ENCODE data around the gene SYNPO2L. TPM values are rescaled to one million over a fixed set of nuclear protein-coding genes. Genes with fewer than 3 reads are reported as not detected.
"Not testable (repeated sequence)": the region's sequence is repeated elsewhere in the genome, so short reads cannot be mapped to it uniquely, and the experiment has no call there.

SYNPO2L gene, protein sequence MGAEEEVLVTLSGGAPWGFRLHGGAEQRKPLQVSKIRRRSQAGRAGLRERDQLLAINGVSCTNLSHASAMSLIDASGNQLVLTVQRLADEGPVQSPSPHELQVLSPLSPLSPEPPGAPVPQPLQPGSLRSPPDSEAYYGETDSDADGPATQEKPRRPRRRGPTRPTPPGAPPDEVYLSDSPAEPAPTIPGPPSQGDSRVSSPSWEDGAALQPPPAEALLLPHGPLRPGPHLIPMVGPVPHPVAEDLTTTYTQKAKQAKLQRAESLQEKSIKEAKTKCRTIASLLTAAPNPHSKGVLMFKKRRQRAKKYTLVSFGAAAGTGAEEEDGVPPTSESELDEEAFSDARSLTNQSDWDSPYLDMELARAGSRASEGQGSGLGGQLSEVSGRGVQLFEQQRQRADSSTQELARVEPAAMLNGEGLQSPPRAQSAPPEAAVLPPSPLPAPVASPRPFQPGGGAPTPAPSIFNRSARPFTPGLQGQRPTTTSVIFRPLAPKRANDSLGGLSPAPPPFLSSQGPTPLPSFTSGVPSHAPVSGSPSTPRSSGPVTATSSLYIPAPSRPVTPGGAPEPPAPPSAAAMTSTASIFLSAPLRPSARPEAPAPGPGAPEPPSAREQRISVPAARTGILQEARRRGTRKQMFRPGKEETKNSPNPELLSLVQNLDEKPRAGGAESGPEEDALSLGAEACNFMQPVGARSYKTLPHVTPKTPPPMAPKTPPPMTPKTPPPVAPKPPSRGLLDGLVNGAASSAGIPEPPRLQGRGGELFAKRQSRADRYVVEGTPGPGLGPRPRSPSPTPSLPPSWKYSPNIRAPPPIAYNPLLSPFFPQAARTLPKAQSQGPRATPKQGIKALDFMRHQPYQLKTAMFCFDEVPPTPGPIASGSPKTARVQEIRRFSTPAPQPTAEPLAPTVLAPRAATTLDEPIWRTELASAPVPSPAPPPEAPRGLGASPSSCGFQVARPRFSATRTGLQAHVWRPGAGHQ
- 0.03 TPM in 1 of 2 replicates, not detected in the other for total RNA-seq

DNA sequence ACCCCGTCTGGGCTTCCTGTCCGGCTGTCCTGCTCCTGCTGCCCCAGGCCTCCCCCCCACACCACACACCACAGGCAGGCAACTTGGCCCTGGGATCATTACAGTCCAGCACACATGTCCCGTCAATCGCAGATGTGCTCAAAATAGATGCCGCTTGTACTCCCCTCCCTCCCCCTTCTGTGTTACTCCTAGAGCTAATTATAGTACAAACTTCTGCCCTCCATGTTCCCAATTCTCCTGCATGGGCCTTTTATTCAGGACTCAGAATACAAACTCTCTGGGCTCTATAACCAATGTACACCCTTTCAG is at the start of gene SYNPO2L:
TSS of gene SYNPO2L (minus strand) at position 40 of the 309 bp plus-strand sequence. CDS start 107 bp downstream, outside the sequence.
- Mint-ChIP-seq H3K27ac (no peak within 1 kb of the TSS), H3K9me3 (no peaks in the 10 kb centered on the region), H3K36me3 (ENCODE audit: low read depth) (no peaks in the 10 kb centered on the region), H3K4me3 (no peak within 1 kb of the TSS), H3K4me1 (ENCODE audit: low read depth) (no peaks in the 10 kb centered on the region), H3K27me3 (ENCODE audit: insufficient read depth) (no peaks in the 10 kb centered on the region)
- intact Hi-C loops (cut with micrococcal nuclease) = no loop called here
- no peak for DNase-seq (ENCODE audit: low spot score)

DNA sequence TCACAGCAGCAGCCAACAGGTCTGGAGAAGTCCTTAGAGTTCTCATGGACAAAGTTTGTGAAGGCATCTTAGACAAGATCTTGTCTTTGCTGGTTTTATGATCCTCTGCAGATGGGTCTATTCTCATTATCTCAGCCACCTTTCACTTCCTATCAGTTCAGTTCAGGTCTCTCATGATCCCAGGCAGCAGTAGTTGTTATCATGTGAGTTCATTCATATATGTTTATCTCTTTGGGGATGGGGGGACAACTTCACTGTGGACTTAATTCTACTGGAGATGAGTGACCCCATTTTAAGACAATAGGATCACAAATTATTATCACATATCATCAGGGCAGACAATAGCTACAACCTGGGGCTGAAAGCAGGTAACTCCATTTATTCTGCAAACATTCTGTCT is 48.1 kb upstream of the SYNPO2L start:
- DNase-seq (ENCODE audit: low spot score); H3K27ac Mint-ChIP-seq; H3K27me3 Mint-ChIP-seq (ENCODE audit: insufficient read depth); H3K9me3 Mint-ChIP-seq; H3K4me3 Mint-ChIP-seq; H3K4me1 Mint-ChIP-seq (ENCODE audit: low read depth); intact Hi-C loops (cut with micrococcal nuclease): not testable (repeated sequence)
- peaks cover 18% of the 10 kb centered on the region for H3K36me3 Mint-ChIP-seq (ENCODE audit: low read depth)

DNA sequence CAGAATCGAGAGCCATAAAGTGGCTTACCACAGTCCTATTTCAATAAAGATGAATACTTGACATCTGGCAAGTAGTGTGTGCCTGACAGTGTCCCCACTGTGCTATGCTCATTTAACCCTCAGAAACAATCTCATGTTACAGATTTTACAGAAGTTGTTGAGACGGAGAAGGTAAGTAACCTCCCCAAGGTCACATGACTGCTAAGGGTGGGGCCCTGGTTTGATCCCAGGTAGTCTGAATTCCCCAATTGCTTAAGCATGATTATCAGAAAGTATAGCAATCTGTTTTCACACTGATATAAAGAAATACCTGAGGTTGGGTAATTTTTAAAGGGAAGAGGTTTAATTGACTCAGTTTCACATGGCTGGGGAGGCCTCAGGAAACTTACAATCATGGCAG is 43.0 kb upstream of the SYNPO2L start:
- H3K9me3 Mint-ChIP-seq; H3K4me1 Mint-ChIP-seq (ENCODE audit: low read depth); H3K27me3 Mint-ChIP-seq (ENCODE audit: insufficient read depth); intact Hi-C loops (cut with micrococcal nuclease); DNase-seq (ENCODE audit: low spot score); H3K27ac Mint-ChIP-seq; H3K4me3 Mint-ChIP-seq: not testable (repeated sequence)
- H3K36me3 Mint-ChIP-seq (ENCODE audit: low read depth) = peaks cover 15% of the 10 kb centered on the region

DNA sequence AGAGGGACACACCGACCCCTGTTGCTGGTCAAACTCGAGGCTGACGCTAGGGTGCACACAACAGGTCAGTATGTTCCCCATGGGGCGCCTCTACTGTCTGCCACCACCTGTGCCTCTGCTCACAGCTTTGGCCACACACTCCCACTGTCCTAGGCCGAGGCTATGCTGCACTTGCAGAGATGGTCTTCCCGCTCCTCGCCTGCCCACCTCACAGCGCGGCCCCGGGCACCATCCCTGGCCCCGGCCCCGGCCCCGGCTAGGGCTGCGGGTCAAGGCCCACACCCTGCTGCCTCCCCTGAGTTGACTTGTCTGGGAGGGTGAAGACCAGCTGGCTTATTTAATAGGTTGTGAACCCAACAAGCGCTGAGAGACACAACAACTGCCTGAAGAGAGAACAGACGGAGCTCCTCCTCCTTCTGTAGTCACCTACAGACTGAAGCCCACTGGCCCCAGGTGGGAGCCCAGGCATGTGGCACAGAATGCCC is 41.9 kb upstream of the SYNPO2L start, which contains the start of gene AGAP5:
TSS of gene AGAP5 (minus strand) at position 435 of the 485 bp plus-strand sequence. CDS start at position 81, 354 bp downstream.
- peaks cover 13% of the 10 kb centered on the region for H3K36me3 Mint-ChIP-seq (ENCODE audit: low read depth)
- H3K4me1 Mint-ChIP-seq (ENCODE audit: low read depth); intact Hi-C loops (cut with micrococcal nuclease); H3K27ac Mint-ChIP-seq; H3K4me3 Mint-ChIP-seq; H3K9me3 Mint-ChIP-seq; H3K27me3 Mint-ChIP-seq (ENCODE audit: insufficient read depth); DNase-seq (ENCODE audit: low spot score): not testable (repeated sequence)

DNA sequence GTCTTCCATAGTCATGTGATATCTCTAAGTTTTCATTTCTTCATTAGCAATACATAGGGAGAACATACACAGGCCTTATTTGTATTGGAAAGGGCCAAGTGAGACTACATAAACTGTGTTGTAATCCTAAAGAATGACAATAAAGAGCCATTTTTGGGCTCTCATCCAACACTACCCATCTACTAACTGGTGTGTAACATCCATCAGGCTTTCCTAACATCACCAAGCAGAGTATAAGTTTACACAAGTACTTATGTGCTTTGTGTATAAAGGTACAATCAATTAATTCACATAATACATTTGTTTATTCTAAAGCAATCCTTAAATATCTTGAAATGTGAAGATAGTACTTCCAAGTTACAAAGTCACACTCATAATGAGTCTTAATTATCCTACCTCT is 39.5 kb upstream of the SYNPO2L start:
- DNase-seq (ENCODE audit: low spot score); H3K27me3 Mint-ChIP-seq (ENCODE audit: insufficient read depth); H3K4me1 Mint-ChIP-seq (ENCODE audit: low read depth); H3K36me3 Mint-ChIP-seq (ENCODE audit: low read depth); H3K27ac Mint-ChIP-seq; intact Hi-C loops (cut with micrococcal nuclease); H3K4me3 Mint-ChIP-seq; H3K9me3 Mint-ChIP-seq: not testable (repeated sequence)

DNA sequence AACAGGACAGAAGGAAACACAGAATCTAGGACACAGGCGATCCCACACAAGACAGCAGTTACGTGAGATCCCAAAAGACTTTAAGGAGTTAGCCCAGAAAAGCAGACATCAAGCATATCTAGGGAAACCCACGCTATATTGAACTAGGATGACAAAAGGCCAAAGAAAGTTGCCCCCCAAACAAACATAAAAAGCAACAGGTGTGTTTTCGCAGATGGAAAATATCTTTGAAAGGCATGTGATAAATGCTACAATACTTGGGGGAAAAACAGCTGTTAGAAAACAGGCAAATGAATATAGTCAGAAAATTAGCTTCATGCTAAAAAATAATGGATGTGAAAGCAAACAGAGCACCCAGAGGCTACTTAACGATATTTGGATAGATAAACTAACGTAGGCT is 34.9 kb upstream of the SYNPO2L start:
- H3K4me1 Mint-ChIP-seq (ENCODE audit: low read depth); DNase-seq (ENCODE audit: low spot score); H3K27me3 Mint-ChIP-seq (ENCODE audit: insufficient read depth); intact Hi-C loops (cut with micrococcal nuclease); H3K4me3 Mint-ChIP-seq; H3K9me3 Mint-ChIP-seq; H3K36me3 Mint-ChIP-seq (ENCODE audit: low read depth); H3K27ac Mint-ChIP-seq: not testable (repeated sequence)

DNA sequence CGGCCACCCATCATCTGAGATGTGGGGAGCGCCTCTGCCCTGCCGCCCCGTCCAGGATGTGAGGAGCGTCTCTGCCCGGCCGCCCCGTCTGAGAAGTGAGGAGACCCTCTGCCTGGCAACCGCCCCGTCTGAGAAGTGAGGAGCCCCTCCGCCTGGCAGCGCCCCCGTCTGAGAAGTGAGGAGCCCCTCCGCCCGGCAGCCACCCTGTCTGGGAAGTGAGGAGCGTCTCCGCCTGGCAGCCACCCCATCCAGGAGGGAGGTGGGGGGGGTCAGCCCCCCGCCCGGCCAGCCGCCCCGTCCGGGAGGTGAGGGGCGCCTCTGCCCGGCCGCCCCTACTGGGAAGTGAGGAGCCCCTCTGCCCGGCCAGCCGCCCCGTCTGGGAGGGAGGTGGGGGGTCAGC is 33.8 kb upstream of the SYNPO2L start:
- H3K9me3 Mint-ChIP-seq; H3K36me3 Mint-ChIP-seq (ENCODE audit: low read depth); H3K4me1 Mint-ChIP-seq (ENCODE audit: low read depth); H3K4me3 Mint-ChIP-seq; DNase-seq (ENCODE audit: low spot score); H3K27me3 Mint-ChIP-seq (ENCODE audit: insufficient read depth); intact Hi-C loops (cut with micrococcal nuclease); H3K27ac Mint-ChIP-seq: not testable (repeated sequence)

DNA sequence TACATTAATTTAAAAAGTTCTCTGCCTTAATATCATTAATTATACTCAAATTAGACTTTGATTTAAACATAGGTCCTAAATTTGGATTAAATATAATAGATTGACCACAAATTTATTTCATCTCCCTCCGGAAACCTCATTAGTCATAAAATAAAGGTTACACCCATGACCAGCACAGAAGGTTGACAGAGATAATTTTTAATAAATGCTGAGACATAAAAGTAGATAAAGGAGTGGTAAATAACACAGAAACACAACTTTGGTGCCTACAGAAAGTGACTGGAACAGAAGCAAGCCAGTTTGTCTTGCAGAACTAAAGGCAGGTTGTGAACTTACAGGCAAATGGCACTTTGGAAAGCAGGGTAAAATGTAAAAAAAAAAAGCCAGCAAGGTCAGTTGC is 31.8 kb upstream of the SYNPO2L start:
- H3K27me3 Mint-ChIP-seq (ENCODE audit: insufficient read depth); intact Hi-C loops (cut with micrococcal nuclease); DNase-seq (ENCODE audit: low spot score); H3K36me3 Mint-ChIP-seq (ENCODE audit: low read depth); H3K27ac Mint-ChIP-seq; H3K4me3 Mint-ChIP-seq; H3K4me1 Mint-ChIP-seq (ENCODE audit: low read depth); H3K9me3 Mint-ChIP-seq: not testable (repeated sequence)

DNA sequence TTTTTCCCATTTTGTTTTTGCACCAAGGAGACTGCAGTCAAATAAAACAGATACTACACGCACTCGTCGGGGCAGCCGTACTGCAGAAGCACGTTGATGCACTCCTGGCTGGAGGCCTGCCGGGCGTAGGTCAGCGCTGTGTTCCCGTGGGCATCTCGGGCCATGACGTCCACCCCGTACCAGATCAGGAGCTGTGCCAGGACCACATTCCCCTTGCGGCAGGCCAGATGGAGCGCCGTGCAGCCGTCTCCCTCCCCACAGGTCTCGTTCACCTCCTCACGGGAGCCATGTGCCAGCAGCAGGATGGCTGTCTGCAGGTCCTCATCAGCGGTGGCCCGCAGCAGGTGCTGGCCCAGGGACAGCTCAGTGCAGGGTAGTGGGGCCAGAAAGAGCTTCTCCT is 18.7 kb upstream of the SYNPO2L start:
- DNase-seq (ENCODE audit: low spot score); H3K4me3 Mint-ChIP-seq; H3K27ac Mint-ChIP-seq; H3K27me3 Mint-ChIP-seq (ENCODE audit: insufficient read depth); H3K36me3 Mint-ChIP-seq (ENCODE audit: low read depth); H3K9me3 Mint-ChIP-seq; H3K4me1 Mint-ChIP-seq (ENCODE audit: low read depth); intact Hi-C loops (cut with micrococcal nuclease): not testable (repeated sequence)

DNA sequence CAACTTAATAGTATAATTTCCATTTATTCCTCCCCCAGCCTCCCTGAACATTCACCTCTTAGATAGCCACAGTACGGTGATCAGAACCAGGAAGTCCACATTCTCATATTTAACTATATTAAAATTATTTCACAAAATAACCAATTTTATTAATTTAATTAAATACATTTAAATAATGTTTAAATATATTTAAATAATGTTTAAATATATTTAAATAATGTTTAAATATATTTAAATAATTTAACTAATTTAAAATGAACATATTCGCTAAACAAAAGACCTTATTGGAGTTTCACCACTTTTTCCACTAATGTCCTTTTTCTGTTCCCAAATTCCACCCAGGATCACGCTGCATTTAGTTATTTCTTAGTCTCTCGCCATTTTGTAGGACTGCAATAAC is 12.5 kb upstream of the SYNPO2L start:
- H3K4me1 Mint-ChIP-seq (ENCODE audit: low read depth); H3K36me3 Mint-ChIP-seq (ENCODE audit: low read depth); H3K27ac Mint-ChIP-seq; H3K27me3 Mint-ChIP-seq (ENCODE audit: insufficient read depth); H3K4me3 Mint-ChIP-seq; DNase-seq (ENCODE audit: low spot score); H3K9me3 Mint-ChIP-seq; intact Hi-C loops (cut with micrococcal nuclease): not testable (repeated sequence)

DNA sequence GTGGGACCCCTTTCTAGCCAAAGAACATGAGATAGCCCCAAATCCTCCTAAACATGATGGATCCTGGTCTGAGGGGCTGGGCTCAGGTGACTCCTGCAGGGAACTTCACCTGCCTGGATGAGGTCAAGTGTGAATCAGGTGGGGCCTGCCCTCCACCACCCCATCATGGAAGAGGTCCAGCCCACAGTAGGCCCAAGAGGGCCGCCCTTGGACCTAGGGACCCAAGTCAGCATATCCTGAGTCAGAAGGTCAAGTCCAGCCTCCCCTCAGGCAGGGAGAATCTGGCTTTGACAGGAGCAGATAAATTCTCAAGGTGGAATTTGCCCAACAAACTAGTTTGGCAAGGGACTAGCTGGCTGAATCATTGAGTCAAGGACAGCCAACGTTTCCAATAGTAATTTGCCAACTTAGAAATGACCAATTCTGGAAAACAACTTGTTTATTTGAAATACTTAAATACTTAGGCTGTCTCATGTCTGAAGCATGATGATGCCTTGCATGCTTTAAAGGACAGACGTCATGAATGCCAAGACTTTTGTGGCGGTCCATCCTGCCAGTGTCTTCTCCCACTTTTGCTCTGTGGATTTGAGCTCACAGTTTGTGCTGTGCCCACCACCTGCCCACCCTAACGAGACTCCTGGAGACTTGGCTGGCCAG is 10.5 kb upstream of the SYNPO2L start:
- H3K4me3 Mint-ChIP-seq; intact Hi-C loops (cut with micrococcal nuclease); DNase-seq (ENCODE audit: low spot score); H3K9me3 Mint-ChIP-seq; H3K27me3 Mint-ChIP-seq (ENCODE audit: insufficient read depth); H3K27ac Mint-ChIP-seq; H3K4me1 Mint-ChIP-seq (ENCODE audit: low read depth); H3K36me3 Mint-ChIP-seq (ENCODE audit: low read depth): not testable (repeated sequence)

DNA sequence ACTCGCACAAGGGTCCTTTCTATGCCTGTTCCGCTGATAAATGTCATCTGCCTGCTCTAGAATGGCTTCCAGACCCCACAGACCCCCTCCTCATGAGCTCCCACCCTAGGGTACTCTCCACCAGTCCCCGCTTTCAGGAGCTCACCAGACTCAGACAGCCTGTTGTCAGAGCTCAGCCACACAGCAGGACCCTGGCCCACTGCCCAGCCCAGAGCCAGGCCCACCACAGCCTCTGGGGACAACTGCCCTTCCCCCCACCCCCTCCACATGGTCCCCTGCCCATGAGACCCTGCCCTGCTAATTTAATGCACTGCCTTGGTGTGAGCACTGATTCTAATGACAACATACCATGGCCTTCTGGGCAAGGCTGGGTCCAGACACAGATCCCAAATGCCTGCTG is 9.8 kb upstream of the SYNPO2L start:
- H3K4me1 Mint-ChIP-seq (ENCODE audit: low read depth); H3K27me3 Mint-ChIP-seq (ENCODE audit: insufficient read depth); H3K36me3 Mint-ChIP-seq (ENCODE audit: low read depth); DNase-seq (ENCODE audit: low spot score); H3K4me3 Mint-ChIP-seq; H3K9me3 Mint-ChIP-seq; intact Hi-C loops (cut with micrococcal nuclease); H3K27ac Mint-ChIP-seq: not testable (repeated sequence)
